GM19438 (cell line): ENCODE data around the gene RTCA.

Source experiments
- ATAC-seq: cut with Tn5 transposase; IDR thresholded peaks from one replicate; pipeline ENCODE4 v1.9.1; 2021; ENCODE audit warnings: low read depth; ENCODE audit not compliant: unreplicated experiment

Gene RTCA

GRCh38 chr1:100340494-100340893 is 74.5 kb downstream of the RTCA start:
- no peak for ATAC-seq

- ATAC-seq, result no peak
Observed at GRCh38 chr1:100342348-100342747, 76.3 kb downstream of the RTCA start.
